ENCODE results near the gene NR4A2. TPM values are rescaled to one million over a fixed set of nuclear protein-coding genes. Genes with fewer than 3 reads are reported as not detected.

The NR4A2 gene
- total RNA-seq, 1 experiment from 2014 or later: 0.85 TPM

DNA sequence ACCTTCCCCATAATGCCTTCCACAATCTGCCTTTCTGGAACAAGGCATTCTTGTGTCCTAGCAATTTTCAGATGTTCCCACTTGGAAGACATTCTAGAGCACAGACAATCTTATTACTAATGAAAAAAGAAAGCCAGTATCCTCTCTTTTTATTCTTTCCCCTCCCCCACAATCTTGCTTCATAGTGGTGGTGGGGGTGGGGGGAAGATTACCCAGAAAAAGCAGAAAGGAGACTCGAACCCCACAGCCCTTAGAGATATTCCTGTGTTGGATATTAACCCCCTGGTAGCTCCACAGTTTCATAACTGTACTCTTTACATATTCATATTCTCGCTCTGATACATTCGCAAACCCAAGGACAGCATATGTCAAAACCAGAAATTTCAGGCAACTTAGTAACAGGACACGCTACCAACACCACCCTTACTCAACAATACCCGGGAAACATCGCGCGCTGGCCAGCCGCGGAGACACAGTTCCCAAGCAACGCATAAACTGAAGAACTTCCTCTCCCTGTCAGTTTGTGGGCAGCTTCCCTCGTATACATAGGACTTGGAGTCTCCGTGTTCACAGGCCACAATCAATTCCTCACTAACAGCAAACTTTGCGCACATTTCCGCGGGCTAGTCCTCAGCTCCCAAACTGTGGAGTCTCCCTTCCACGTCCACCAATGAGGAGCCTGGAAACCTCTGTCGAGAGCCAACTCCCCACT lies 793 bp downstream of the NR4A2 start:
- no TSS peak for BruUV-seq (replicated peaks)
- peak; percentile 22 for ATAC-seq
- in situ Hi-C loops (cut with HindIII; ENCODE audit: low pct_unique_long_range_greater_than_20kb, low sequenced_read_pairs): no loop called here
- H3K4me1 ChIP-seq (ENCODE audit: control insufficient read depth, insufficient read depth, low read length): peaks cover 13% of the 10 kb centered on the region
- H3K9me3 ChIP-seq (ENCODE audit: control insufficient read depth, insufficient read depth, low read depth, low read length): no peaks in the 10 kb centered on the region
- CTCF ChIA-PET: no interaction called here
- no peak for TF ChIP-seq SIN3A (IDR thresholded peaks at IDR 0.05; ENCODE audit: borderline replicate concordance, insufficient read depth, low read depth, low read length)
- TF ChIP-seq POLR2AphosphoS5 (IDR thresholded peaks at IDR 0.05; ENCODE audit: low read depth, low read length): no peak
- TF ChIP-seq TCF7L2 (IDR thresholded peaks at IDR 0.05; ENCODE audit: low read depth, low read length): no peak
- TF ChIP-seq CTCF (IDR thresholded peaks at IDR 0.05): no peak
- TF ChIP-seq, protein P1, sequence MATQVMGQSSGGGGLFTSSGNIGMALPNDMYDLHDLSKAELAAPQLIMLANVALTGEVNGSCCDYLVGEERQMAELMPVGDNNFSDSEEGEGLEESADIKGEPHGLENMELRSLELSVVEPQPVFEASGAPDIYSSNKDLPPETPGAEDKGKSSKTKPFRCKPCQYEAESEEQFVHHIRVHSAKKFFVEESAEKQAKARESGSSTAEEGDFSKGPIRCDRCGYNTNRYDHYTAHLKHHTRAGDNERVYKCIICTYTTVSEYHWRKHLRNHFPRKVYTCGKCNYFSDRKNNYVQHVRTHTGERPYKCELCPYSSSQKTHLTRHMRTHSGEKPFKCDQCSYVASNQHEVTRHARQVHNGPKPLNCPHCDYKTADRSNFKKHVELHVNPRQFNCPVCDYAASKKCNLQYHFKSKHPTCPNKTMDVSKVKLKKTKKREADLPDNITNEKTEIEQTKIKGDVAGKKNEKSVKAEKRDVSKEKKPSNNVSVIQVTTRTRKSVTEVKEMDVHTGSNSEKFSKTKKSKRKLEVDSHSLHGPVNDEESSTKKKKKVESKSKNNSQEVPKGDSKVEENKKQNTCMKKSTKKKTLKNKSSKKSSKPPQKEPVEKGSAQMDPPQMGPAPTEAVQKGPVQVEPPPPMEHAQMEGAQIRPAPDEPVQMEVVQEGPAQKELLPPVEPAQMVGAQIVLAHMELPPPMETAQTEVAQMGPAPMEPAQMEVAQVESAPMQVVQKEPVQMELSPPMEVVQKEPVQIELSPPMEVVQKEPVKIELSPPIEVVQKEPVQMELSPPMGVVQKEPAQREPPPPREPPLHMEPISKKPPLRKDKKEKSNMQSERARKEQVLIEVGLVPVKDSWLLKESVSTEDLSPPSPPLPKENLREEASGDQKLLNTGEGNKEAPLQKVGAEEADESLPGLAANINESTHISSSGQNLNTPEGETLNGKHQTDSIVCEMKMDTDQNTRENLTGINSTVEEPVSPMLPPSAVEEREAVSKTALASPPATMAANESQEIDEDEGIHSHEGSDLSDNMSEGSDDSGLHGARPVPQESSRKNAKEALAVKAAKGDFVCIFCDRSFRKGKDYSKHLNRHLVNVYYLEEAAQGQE (IDR thresholded peaks at IDR 0.05; ENCODE audit: insufficient read depth in 1 of 2, low read depth in 2 of 2, low read length in 1 of 2): no peak
- no peaks in the 10 kb centered on the region for H3K27me3 ChIP-seq (ENCODE audit: control insufficient read depth, insufficient read depth, low read length)
- intact Hi-C loops (cut with micrococcal nuclease; ENCODE audit: unreplicated experiment): loop anchor here (10.0 kb wide), 2 partner anchors 563 to 957 kb away; no protein-coding TSS in a partner anchor
- no peak for DNase-seq (ENCODE audit: low read depth, low spot score)
- H3K27ac ChIP-seq (ENCODE audit: low read length): no peak overlapping the region
- POLR2A ChIA-PET: no interaction called here
- peaks cover 4% of the 10 kb centered on the region; the same call in 1 of the 2 replicates for H3K36me3 ChIP-seq (ENCODE audit: control insufficient read depth, insufficient read depth, low read length)
- H3K4me3 ChIP-seq (ENCODE audit: low read depth in 2 of 2, low read length in 2 of 2): peak overlapping the region; percentile 78 to 83

- intact Hi-C loops (cut with micrococcal nuclease; ENCODE audit: unreplicated experiment): loop anchor here (10.0 kb wide), 2 partner anchors 565 to 955 kb away; no protein-coding TSS in a partner anchor
- CTCF ChIA-PET: no interaction called here
- no TSS peak for BruUV-seq (replicated peaks)
Measured at GRCh38 chr2:156329927-156330726, 2.4 kb downstream of the NR4A2 start.

More at GRCh38 chr2:156329927-156330726, 2.4 kb downstream of the NR4A2 start:
- no peak for ATAC-seq
- DNase-seq (ENCODE audit: low read depth, low spot score): no peak
- H3K27me3 ChIP-seq (ENCODE audit: control insufficient read depth, insufficient read depth, low read length): 0 out of 2 replicates have a peak, but pooled peaks cover under 1% of the 10 kb centered on the region
- peaks cover 5% of the 10 kb centered on the region for H3K4me1 ChIP-seq (ENCODE audit: control insufficient read depth, insufficient read depth, low read length)
- H3K4me3 ChIP-seq (ENCODE audit: low read depth in 2 of 2, low read length in 2 of 2): no peak overlapping the region
- POLR2A ChIA-PET: interaction anchor here (0.6 kb wide), 1 partner anchor 151 kb away, joined by 3 read pairs; no protein-coding TSS in a partner anchor
- TF ChIP-seq CTCF (IDR thresholded peaks at IDR 0.05) (no peak), SIN3A (IDR thresholded peaks at IDR 0.05; ENCODE audit: borderline replicate concordance, insufficient read depth, low read depth, low read length) (no peak), TCF7L2 (IDR thresholded peaks at IDR 0.05; ENCODE audit: low read depth, low read length) (no peak), POLR2AphosphoS5 (IDR thresholded peaks at IDR 0.05; ENCODE audit: low read depth, low read length) (no peak)
- TF ChIP-seq, protein P1 (IDR thresholded peaks at IDR 0.05; ENCODE audit: insufficient read depth in 1 of 2, low read depth in 2 of 2, low read length in 1 of 2): no peak
- peaks cover 4% of the 10 kb centered on the region; the same call in 1 of the 2 replicates for H3K36me3 ChIP-seq (ENCODE audit: control insufficient read depth, insufficient read depth, low read length)
- no peak overlapping the region for H3K27ac ChIP-seq (ENCODE audit: low read length)
- in situ Hi-C loops (cut with HindIII; ENCODE audit: low pct_unique_long_range_greater_than_20kb, low sequenced_read_pairs): no loop called here
- no peaks in the 10 kb centered on the region for H3K9me3 ChIP-seq (ENCODE audit: control insufficient read depth, insufficient read depth, low read depth, low read length)
